Naive thymus-derived CD4-positive, alpha-beta T cell (primary cell): Measurements from ENCODE around the gene ZNF765. TPM values are rescaled to one million over a fixed set of nuclear protein-coding genes. Genes with fewer than 3 reads are reported as not detected.
"Not testable (repeated sequence)": the region's sequence is repeated elsewhere in the genome, so short reads cannot be mapped to it uniquely, and the experiment has no call there.

Source experiments
- ATAC-seq: fragments of 150-1000 bp; cut with Tn5 transposase; 2 replicates; pipeline ENCODE4 v1.10.0; 2021; ENCODE audit warnings: mild to moderate bottlenecking, moderate library complexity
- CTCF ChIA-PET: fragments of 350-600 bp; sonication (Branson Sonifier 250); formaldehyde crosslinking; loops from one replicate; lab custom pipeline; 2021; ENCODE audit warnings: antibody characterized with exemption; lab: Charles Lee
- POLR2A ChIA-PET: fragments of 350-600 bp; sonication (Branson Sonifier 250); formaldehyde crosslinking; loops from one replicate; lab custom pipeline; 2021; ENCODE audit warnings: antibody characterized with exemption, inconsistent platforms; lab: Charles Lee
- DNase-seq, 9 donors: peaks; one replicate each; pipeline versions ENCODE4 v3.0.0 to v3.0.0-alpha.2; 2020 to 2022; ENCODE audit warnings: mixed read lengths in 1 of 9
- H3K27ac ChIP-seq: one replicate; pipeline ENCODE4 v1.7.0; 2013; ENCODE audit warnings: mild to moderate bottlenecking, low read depth, low read length, moderate library complexity
- H3K27me3 ChIP-seq, 2 donors: one replicate each; pipeline ENCODE4 v1.7.0; 2013; ENCODE audit warnings: low read length in 2 of 2, mild to moderate bottlenecking in 2 of 2, moderate library complexity in 2 of 2; ENCODE audit not compliant: control insufficient read depth in 2 of 2, insufficient read depth in 2 of 2
- H3K36me3 ChIP-seq, 3 experiments: 1 replicate in 2 of 3; 2 replicates in 1 of 3; pipeline ENCODE4 v1.7.0; 2013; ENCODE audit warnings: low read length in 3 of 3, mild to moderate bottlenecking in 3 of 3, moderate library complexity in 1 of 3; ENCODE audit not compliant: insufficient read depth in 3 of 3, control insufficient read depth in 2 of 3
- H3K4me1 ChIP-seq, 2 donors: one replicate each; pipeline ENCODE4 v1.7.0; 2013; ENCODE audit warnings: low read length in 2 of 2, mild to moderate bottlenecking in 2 of 2, moderate library complexity in 1 of 2; ENCODE audit not compliant: control insufficient read depth in 2 of 2, insufficient read depth in 2 of 2
- H3K4me3 ChIP-seq: 2 replicates; pipeline ENCODE4 v1.7.0; 2013; ENCODE audit warnings: mild to moderate bottlenecking, low read length
- H3K9me3 ChIP-seq, 3 experiments: 1 replicate in 2 of 3; 2 replicates in 1 of 3; pipeline ENCODE4 v1.7.0; 2013; ENCODE audit warnings: low read length in 3 of 3; ENCODE audit not compliant: control insufficient read depth in 2 of 3
- H3K27ac Mint-ChIP-seq, 9 donors: one replicate each; pipeline ENCODE4 v1.8.0; 2020 to 2022; ENCODE audit warnings: mixed read lengths in 9 of 9, mild to moderate bottlenecking in 8 of 9, moderate library complexity in 5 of 9, inconsistent platforms in 2 of 9
- H3K27me3 Mint-ChIP-seq, 5 donors: one replicate each; pipeline ENCODE4 v1.8.0; 2021 to 2022; ENCODE audit warnings: mixed read lengths in 5 of 5, mild to moderate bottlenecking in 1 of 5
- H3K36me3 Mint-ChIP-seq, 5 donors: one replicate each; pipeline ENCODE4 v1.8.0; 2020 to 2022; ENCODE audit warnings: mixed read lengths in 5 of 5, mild to moderate bottlenecking in 3 of 5, inconsistent platforms in 1 of 5
- H3K4me1 Mint-ChIP-seq, 7 donors: one replicate each; pipeline ENCODE4 v1.8.0; 2020 to 2022; ENCODE audit warnings: mixed read lengths in 7 of 7, mild to moderate bottlenecking in 3 of 7, inconsistent platforms in 1 of 7
- H3K4me3 Mint-ChIP-seq, 10 donors: one replicate each; pipeline ENCODE4 v1.8.0; 2020 to 2022; ENCODE audit warnings: mild to moderate bottlenecking in 10 of 10, mixed read lengths in 10 of 10, moderate library complexity in 6 of 10, inconsistent platforms in 2 of 10
- H3K9me3 Mint-ChIP-seq, 11 donors: one replicate each; pipeline ENCODE4 v1.8.0; 2020 to 2022; ENCODE audit warnings: mixed read lengths in 11 of 11, mild to moderate bottlenecking in 4 of 11, inconsistent platforms in 1 of 11, moderate library complexity in 1 of 11
- intact Hi-C, 2 donors: fragments of 100-400 bp; cut with micrococcal nuclease; formaldehyde crosslinking; loops; one replicate each; pipeline ENCODE4 v1.15.1; 2023
- polyA plus RNA-seq, 2 donors: library from polyadenylated mRNA; unstranded; fragments of 300-500 nt; fragmentation: Illumina TruSeq; gene quantifications; one replicate each; pipeline ENCODE4 v1.2.3, GENCODE V29; 2021
- total RNA-seq, 6 experiments: library from RNA in 5 of 6; stranded (reverse) in 5 of 6; gene quantifications; 1 replicate in 5 of 6; 2 replicates in 1 of 6; pipeline ENCODE4 v1.2.3 and lab custom pipeline; 2021 to 2026

Gene ZNF765
- total and polyA plus RNA-seq, 7 experiments from 2014 or later = 5.1 to 19.5 (median 11.4) TPM

- Histone ChIP-seq H3K27me3 (no peaks in the 10 kb centered on the region), H3K9me3 (no peaks in the 10 kb centered on the region), H3K27ac (no peak overlapping the region), H3K4me1 (no peaks in the 10 kb centered on the region), H3K4me3 (no peak overlapping the region), H3K36me3 (no peaks in the 10 kb centered on the region)
- Mint-ChIP-seq H3K27ac (no peak overlapping the region), H3K27me3 (peaks cover 0 to 4% (median 0%) of the 10 kb centered on the region in 5 donors), H3K4me1 (peaks cover 0 to 13% (median 2%) of the 10 kb centered on the region in 7 donors), H3K9me3 (peaks cover 0 to 10% (median 3%) of the 10 kb centered on the region in 11 donors), H3K36me3 (peaks cover 0 to 5% (median 0%) of the 10 kb centered on the region in 5 donors), H3K4me3 (no peak overlapping the region)
- intact Hi-C loops = loop anchor here (1.0 kb wide), 3 partner anchors 87 to 368 kb away; no protein-coding TSS in a partner anchor
- DNase-seq (peak; percentile 31 to 70 (median 54)), ATAC-seq (peak; percentile 96)
- ChIA-PET CTCF (interaction anchor here (0.6 to 2.0 kb wide), 13 partner anchors 8 to 797 kb away, joined by 3 to 10 read pairs (median 3); partner anchors contain the start of gene ZNF765), POLR2A (interaction anchor here (0.7 kb wide), 1 partner anchor 690 kb away, joined by 7 read pairs; no protein-coding TSS in a partner anchor)
Measured at GRCh38 chr19:53424968-53425597, 30.1 kb downstream of the ZNF765 start.

- H3K4me3 ChIP-seq = peak within 1 kb of the TSS; percentile 91
- H3K36me3 ChIP-seq = peaks cover 0 to 21% (median 9%) of the 10 kb centered on the region in 3 experiments
- ATAC-seq = peak; percentile 100
- H3K9me3 Mint-ChIP-seq = peaks cover 0 to 24% (median 6%) of the 10 kb centered on the region in 11 donors
- POLR2A ChIA-PET = interaction anchor here (0.6 to 1.2 kb wide), 3 partner anchors 234 to 905 kb away, joined by 3 read pairs; no protein-coding TSS in a partner anchor
- peak within 1 kb of the TSS; percentile 90 to 99 (median 96) for H3K27ac Mint-ChIP-seq
- H3K4me3 Mint-ChIP-seq = peak within 1 kb of the TSS; percentile 94 to 99 (median 97)
- no peaks in the 10 kb centered on the region for H3K27me3 ChIP-seq
- intact Hi-C loops = loop anchor here (1.0 to 2.0 kb wide), 10 partner anchors 36 to 534 kb away; partner anchors contain the start of genes ZNF525 (in 2 of the 2), ZNF765 (in 2 of the 2), ZNF813 (in 2 of the 2) and ZNF160 (in 1 of the 2)
- no peaks in the 10 kb centered on the region for H3K27me3 Mint-ChIP-seq
- DNase-seq = peak; percentile 94 to 99 (median 98)
- H3K9me3 ChIP-seq = peaks cover 0 to 8% (median 0%) of the 10 kb centered on the region in 3 experiments
- CTCF ChIA-PET = no interaction called here
- peak within 1 kb of the TSS; percentile 79 for H3K27ac ChIP-seq
- H3K4me1 ChIP-seq = peaks cover 6 to 16% of the 10 kb centered on the region in 2 donors
- H3K36me3 Mint-ChIP-seq = peaks cover 5 to 38% (median 31%) of the 10 kb centered on the region in 5 donors
- peaks cover 20 to 55% (median 35%) of the 10 kb centered on the region in 7 donors for H3K4me1 Mint-ChIP-seq
Measured at GRCh38 chr19:53431399-53432087, 36.6 kb downstream of the ZNF765 start, which contains the start of gene ZNF761. TSS of gene ZNF761 (plus strand) at chr19:53431984. CDS start at chr19:53447269, 15,285 bp downstream.

GRCh38 chr19:53432088-53432661 is 37.2 kb downstream of the ZNF765 start:
- H3K9me3 ChIP-seq = peaks cover 0 to 13% (median 0%) of the 10 kb centered on the region in 3 experiments
- DNase-seq = peak in 3 of 9 donors; percentile 5 to 30 (median 25)
- peaks cover 0 to 30% (median 7%) of the 10 kb centered on the region in 11 donors for H3K9me3 Mint-ChIP-seq
- peak overlapping the region; percentile 94 to 99 (median 97) for H3K4me3 Mint-ChIP-seq
- peak; percentile 38 for ATAC-seq
- H3K27ac ChIP-seq = peak overlapping the region; percentile 79
- intact Hi-C loops = loop anchor here in 1 of 2 donors (2.0 kb wide), 1 partner anchor 99 kb away; the partner anchor contains the start of gene ZNF845
- H3K27ac Mint-ChIP-seq = peak overlapping the region; percentile 90 to 99 (median 96)
- peaks cover 5 to 43% (median 35%) of the 10 kb centered on the region in 5 donors for H3K36me3 Mint-ChIP-seq
- POLR2A ChIA-PET = interaction anchor here (0.6 to 1.5 kb wide), 3 partner anchors 88 to 906 kb away, joined by 3 to 4 read pairs (median 3); no protein-coding TSS in a partner anchor
- H3K4me1 ChIP-seq = peaks cover 6 to 16% of the 10 kb centered on the region in 2 donors
- H3K27me3 ChIP-seq = no peaks in the 10 kb centered on the region
- CTCF ChIA-PET = no interaction called here
- H3K36me3 ChIP-seq = peaks cover 0 to 25% (median 9%) of the 10 kb centered on the region in 3 experiments
- H3K27me3 Mint-ChIP-seq = no peaks in the 10 kb centered on the region
- H3K4me3 ChIP-seq = peak overlapping the region; percentile 91
- peaks cover 20 to 55% (median 35%) of the 10 kb centered on the region in 7 donors for H3K4me1 Mint-ChIP-seq

GRCh38 chr19:53443809-53444208 is 48.9 kb downstream of the ZNF765 start:
- H3K4me3 ChIP-seq = not testable (repeated sequence)

GRCh38 chr19:53447196-53447595 is 52.2 kb downstream of the ZNF765 start:
- peaks cover 0 to 57% (median 9%) of the 10 kb centered on the region in 3 experiments for H3K9me3 ChIP-seq
- POLR2A ChIA-PET = not testable (repeated sequence)

More at GRCh38 chr19:53443809-53444208, 48.9 kb downstream of the ZNF765 start:
- peaks cover 0 to 53% (median 10%) of the 10 kb centered on the region in 3 experiments for H3K9me3 ChIP-seq
- H3K27me3 ChIP-seq, H3K27ac ChIP-seq, ATAC-seq, CTCF ChIA-PET, H3K27ac Mint-ChIP-seq, POLR2A ChIA-PET, intact Hi-C loops, H3K4me1 Mint-ChIP-seq, H3K27me3 Mint-ChIP-seq, DNase-seq, H3K4me1 ChIP-seq: not testable (repeated sequence)
- peaks cover 4 to 53% (median 8%) of the 10 kb centered on the region in 3 experiments for H3K36me3 ChIP-seq
- Mint-ChIP-seq H3K36me3 (peaks cover 27 to 93% (median 80%) of the 10 kb centered on the region in 5 donors), H3K9me3 (peaks cover 7 to 91% (median 53%) of the 10 kb centered on the region in 11 donors), H3K4me3 (peak overlapping the region in 1 of 10 donors; percentile 25)

More at GRCh38 chr19:53447196-53447595, 52.2 kb downstream of the ZNF765 start:
- H3K27me3 Mint-ChIP-seq, H3K4me1 Mint-ChIP-seq, H3K27ac Mint-ChIP-seq, H3K4me1 ChIP-seq, intact Hi-C loops, H3K4me3 ChIP-seq, DNase-seq, H3K4me3 Mint-ChIP-seq, CTCF ChIA-PET, ATAC-seq, H3K27ac ChIP-seq, H3K27me3 ChIP-seq: not testable (repeated sequence)
- Mint-ChIP-seq H3K36me3 (peaks cover 27 to 95% (median 84%) of the 10 kb centered on the region in 5 donors), H3K9me3 (peaks cover 7 to 94% (median 56%) of the 10 kb centered on the region in 11 donors)
- peaks cover 0 to 57% (median 5%) of the 10 kb centered on the region in 3 experiments for H3K36me3 ChIP-seq
